SK-N-SH (cell line): Measurements from ENCODE around the gene MCM9. TPM values are rescaled to one million over a fixed set of nuclear protein-coding genes. Genes with fewer than 3 reads are reported as not detected.

ENCODE experiments used
- CTCF ChIA-PET: fragments of 300-600, 350-600 bp; formaldehyde crosslinking; extraction: SDS; loops from one replicate; lab custom pipeline; 2021; lab: Yijun Ruan, JAX
- POLR2A ChIA-PET: fragments of 350-600 bp; sonication (Branson Sonifier 250); formaldehyde crosslinking; extraction: SDS; loops from one replicate; lab custom pipeline; 2020; ENCODE audit warnings: antibody characterized with exemption, inconsistent platforms; lab: Yijun Ruan, JAX
- DNase-seq: peaks from one replicate; pipeline ENCODE4 v3.0.0; 2012
- H2AFZ ChIP-seq: fragments of 200-600 bp; sonication (generic); 2 replicates; pipeline ENCODE4 v1.8.1; 2016; ENCODE audit warnings: antibody characterized with exemption, mild to moderate bottlenecking, low read depth
- H3F3A ChIP-seq: fragments of 200-600 bp; sonication (generic); replicated peaks from 2 replicates; pipeline ENCODE3; 2016; ENCODE audit warnings: antibody characterized with exemption, mild to moderate bottlenecking; ENCODE audit not compliant: insufficient read depth
- H3K27ac ChIP-seq, 2 experiments: fragments of 200-500 bp in 1 of 2; fragments of 200-600 bp in 1 of 2; sonication (Bioruptor generic) in 1 of 2; sonication (generic), shearing (Covaris generic) in 1 of 2; 2 replicates each; pipeline versions ENCODE4 v1.5.1 to v1.6.1; 2014 to 2016; ENCODE audit warnings: low read depth in 2 of 2, inconsistent platforms in 1 of 2, low read length in 1 of 2, mild to moderate bottlenecking in 1 of 2, mixed read lengths in 1 of 2
- H3K27me3 ChIP-seq: fragments of 200-600 bp; sonication (generic), shearing (Covaris generic); 2 replicates; pipeline ENCODE4 v1.6.1; 2016; ENCODE audit warnings: mixed run types; ENCODE audit not compliant: insufficient read depth
- H3K36me3 ChIP-seq, 2 experiments: fragments of 200-500 bp in 1 of 2; fragments of 200-600 bp in 1 of 2; sonication (Bioruptor generic) in 1 of 2; sonication (generic) in 1 of 2; replicated peaks in 1 of 2; 2 replicates each; pipeline versions ENCODE3 to v1.5.1; 2014 to 2016; ENCODE audit warnings: low read length in 1 of 2, mild to moderate bottlenecking in 1 of 2; ENCODE audit not compliant: insufficient read depth in 2 of 2, control insufficient read depth in 1 of 2
- H3K4me1 ChIP-seq, 2 experiments: fragments of 200-500 bp in 1 of 2; fragments of 200-600 bp in 1 of 2; sonication (Bioruptor generic) in 1 of 2; sonication (generic), shearing (Covaris generic) in 1 of 2; 2 replicates each; pipeline versions ENCODE4 v1.5.1 to v1.6.1; 2014 to 2016; ENCODE audit warnings: low read depth in 1 of 2, low read length in 1 of 2, mixed run types in 1 of 2; ENCODE audit not compliant: insufficient read depth in 2 of 2, control insufficient read depth in 1 of 2
- H3K4me2 ChIP-seq: fragments of 200-600 bp; sonication (generic), shearing (Covaris generic); 2 replicates; pipeline ENCODE4 v1.6.1; 2017; ENCODE audit warnings: mixed run types
- H3K4me3 ChIP-seq, 2 experiments: fragments of 200-500 bp in 1 of 2; fragments of 200-600 bp in 1 of 2; sonication (Bioruptor generic) in 1 of 2; sonication (generic), shearing (Covaris generic) in 1 of 2; 2 replicates each; pipeline versions ENCODE4 v1.5.1 to v1.8.1; 2014 to 2016; ENCODE audit warnings: low read depth in 2 of 2, inconsistent platforms in 1 of 2, low read length in 1 of 2, mild to moderate bottlenecking in 1 of 2, mixed read lengths in 1 of 2, moderate library complexity in 1 of 2
- H3K79me2 ChIP-seq: fragments of 200-600 bp; sonication (generic); 2 replicates; pipeline ENCODE4 v1.8.1; 2017; ENCODE audit warnings: mild to moderate bottlenecking; ENCODE audit not compliant: insufficient read depth
- H3K9ac ChIP-seq: fragments of 200-600 bp; sonication (generic); 2 replicates; pipeline ENCODE4 v1.6.1; 2017; ENCODE audit warnings: mixed run types
- H3K9me2 ChIP-seq: fragments of 200-600 bp; sonication (generic); 2 replicates; pipeline ENCODE4 v1.6.1; 2017; ENCODE audit warnings: mixed run types
- H3K9me3 ChIP-seq: fragments of 200-600 bp; sonication (generic); 2 replicates; pipeline ENCODE4 v1.6.1; 2017; ENCODE audit warnings: mixed run types, mild to moderate bottlenecking, moderate library complexity
- H4K20me1 ChIP-seq: fragments of 200-600 bp; sonication (generic); 2 replicates; pipeline ENCODE4 v1.6.1; 2017; ENCODE audit warnings: mild to moderate bottlenecking, mixed run types; ENCODE audit not compliant: insufficient read depth
- ELF1 ChIP-seq: IDR thresholded peaks from 2 replicates; pipeline ENCODE4 v1.4.0; 2012
- EP300 ChIP-seq, 2 experiments: IDR thresholded peaks; 2 replicates each; pipeline versions ENCODE4 v1.4.0 to v1.6.1; 2012; ENCODE audit warnings: borderline replicate concordance in 1 of 2, low read depth in 1 of 2, low read length in 1 of 2
- EZH2phosphoT487 ChIP-seq: fragments of 200-600 bp; sonication (generic); IDR thresholded peaks from 2 replicates; pipeline ENCODE4 v1.6.1; 2017; ENCODE audit warnings: low read depth, mixed run types, mild to moderate bottlenecking, antibody characterized with exemption, moderate library complexity, borderline replicate concordance
- FOXJ3 ChIP-seq: sonication (generic); formaldehyde crosslinking; IDR thresholded peaks from 2 replicates; pipeline ENCODE4 v1.5.1; 2020; ENCODE audit warnings: mild to moderate bottlenecking, missing genetic modification reagents
- GABPA ChIP-seq: IDR thresholded peaks from 2 replicates; pipeline ENCODE4 v1.4.0; 2012; ENCODE audit warnings: low read depth, mild to moderate bottlenecking
- GATA2 ChIP-seq: sonication (generic); formaldehyde crosslinking; IDR thresholded peaks from 2 replicates; pipeline ENCODE4 v1.5.0; 2020; ENCODE audit warnings: mild to moderate bottlenecking, missing genetic modification reagents
- IRF3 ChIP-seq: fragments of 150-350 bp; IDR thresholded peaks from 2 replicates; pipeline ENCODE4 v1.6.1; 2016; ENCODE audit warnings: mild to moderate bottlenecking, low read depth, low read length
- MEF2A ChIP-seq: IDR thresholded peaks from 2 replicates; pipeline ENCODE4 v1.4.0; 2012; ENCODE audit warnings: low read depth, borderline replicate concordance
- MXI1 ChIP-seq: IDR thresholded peaks from 2 replicates; pipeline ENCODE4 v1.6.1; 2012; ENCODE audit warnings: mild to moderate bottlenecking, low read depth, low read length, improper control_type of control experiment
- NRF1 ChIP-seq: IDR thresholded peaks from 2 replicates; pipeline ENCODE4 v1.6.1; 2012; ENCODE audit warnings: low read depth, mild to moderate bottlenecking, low read length
- POLR2AphosphoS5 ChIP-seq: IDR thresholded peaks from 2 replicates; pipeline ENCODE4 v1.6.1; 2012; ENCODE audit warnings: low read depth, low read length
- RAD21 ChIP-seq: IDR thresholded peaks from 2 replicates; pipeline ENCODE4 v1.6.1; 2012; ENCODE audit warnings: mild to moderate bottlenecking, low read length
- RFX5 ChIP-seq: IDR thresholded peaks from 2 replicates; pipeline ENCODE4 v1.6.1; 2012; ENCODE audit warnings: mild to moderate bottlenecking, improper control_type of control experiment, low read length
- RXRA ChIP-seq: IDR thresholded peaks from 2 replicates; pipeline ENCODE4 v1.4.0; 2012; ENCODE audit warnings: low read depth, mild to moderate bottlenecking, borderline replicate concordance
- SIN3A ChIP-seq: IDR thresholded peaks from 2 replicates; pipeline ENCODE4 v1.6.1; 2012; ENCODE audit warnings: low read depth, mild to moderate bottlenecking, low read length, moderate library complexity, borderline replicate concordance
- SMC3 ChIP-seq: IDR thresholded peaks from 2 replicates; pipeline ENCODE4 v1.6.1; 2012; ENCODE audit warnings: low read depth, low read length, improper control_type of control experiment
- TAF1 ChIP-seq: IDR thresholded peaks from 2 replicates; pipeline ENCODE4 v1.6.1; 2012; ENCODE audit warnings: low read depth, mild to moderate bottlenecking, low read length, moderate library complexity, borderline replicate concordance
- WGBS: methylation state at CpG from one replicate; pipeline ENCODE4 v1.1.6; 2017; ENCODE audit warnings: low lambda C conversion rate; 5-methylcytosine and 5-hydroxymethylcytosine counted together
- polyA plus RNA-seq, 3 experiments: library from polyadenylated mRNA; depleted of rRNA; stranded (reverse); fragments of >200 nt; gene quantifications; 2 replicates each; pipeline ENCODE4 v1.2.3, GENCODE V29; 2012
- TF ChIP-seq, protein P1 (sequence below): IDR thresholded peaks from 2 replicates; pipeline ENCODE4 v1.4.0; 2012; ENCODE audit warnings: low read depth, borderline replicate concordance
- TF ChIP-seq, protein P2 (sequence below): IDR thresholded peaks from 2 replicates; pipeline ENCODE4 v1.6.1; 2012; ENCODE audit warnings: mild to moderate bottlenecking, low read depth, low read length, moderate library complexity
- TF ChIP-seq, protein P3 (sequence below): IDR thresholded peaks from 2 replicates; pipeline ENCODE4 v1.4.0; 2012; ENCODE audit warnings: low read depth

The MCM9 gene
- polyA plus RNA-seq, 1 of the 3 experiments (the other 2 are of a cell fraction) = 1.7 TPM

GRCh38 chr6:118770112-118770788, 164.7 kb downstream of the MCM9 start:
- WGBS = 23% methylated on average over 2 of the region's 2 CpGs

DNA sequence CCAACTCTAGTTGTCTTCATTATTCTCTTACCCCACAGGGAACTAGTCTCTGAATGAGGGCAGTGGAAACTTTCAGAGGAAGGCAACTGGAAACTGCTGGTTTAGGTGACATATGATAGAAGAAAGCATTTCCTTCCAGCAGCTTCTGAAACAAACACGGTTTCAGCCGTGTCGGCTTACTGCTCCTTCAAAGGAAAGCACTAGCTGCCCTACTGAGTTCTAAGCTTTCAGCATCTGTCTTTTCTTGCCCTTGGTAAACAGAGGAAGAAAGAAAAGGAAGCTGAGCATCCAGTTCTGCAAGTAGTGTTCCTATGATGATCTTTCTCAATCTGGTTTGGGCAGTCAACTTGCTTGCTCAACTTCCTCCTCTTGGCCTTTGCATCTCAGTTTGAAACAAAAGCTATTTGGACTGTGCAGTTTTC, 166.0 kb downstream of the MCM9 start:
- H3K27me3 ChIP-seq = no peaks in the 10 kb centered on the region
- H3F3A ChIP-seq = no peaks in the 10 kb centered on the region
- H3K4me2 ChIP-seq = no peak overlapping the region
- H4K20me1 ChIP-seq = no peaks in the 10 kb centered on the region
- H3K4me1 ChIP-seq = peaks cover 0 to 7% of the 10 kb centered on the region in 2 experiments; a peak in 2 of 4 replicates
- no peak overlapping the region for H3K9ac ChIP-seq
- no peak overlapping the region for H3K4me3 ChIP-seq
- TF ChIP-seq SMC3 (no peak), MEF2A (no peak), GATA2 (CRISPR knock-in tag) (no peak), RFX5 (no peak), GABPA (no peak), NRF1 (no peak), EP300 (IDR thresholded peaks at IDR 0.05; ENCODE audit: borderline replicate concordance in 1 of 2, low read depth in 1 of 2, low read length in 1 of 2) (no peak), TAF1 (no peak), RXRA (no peak), MXI1 (no peak), IRF3 (no peak), RAD21 (no peak), FOXJ3 (CRISPR knock-in tag) (no peak), ELF1 (no peak), SIN3A (no peak), POLR2AphosphoS5 (no peak)
- TF ChIP-seq, protein P1, sequence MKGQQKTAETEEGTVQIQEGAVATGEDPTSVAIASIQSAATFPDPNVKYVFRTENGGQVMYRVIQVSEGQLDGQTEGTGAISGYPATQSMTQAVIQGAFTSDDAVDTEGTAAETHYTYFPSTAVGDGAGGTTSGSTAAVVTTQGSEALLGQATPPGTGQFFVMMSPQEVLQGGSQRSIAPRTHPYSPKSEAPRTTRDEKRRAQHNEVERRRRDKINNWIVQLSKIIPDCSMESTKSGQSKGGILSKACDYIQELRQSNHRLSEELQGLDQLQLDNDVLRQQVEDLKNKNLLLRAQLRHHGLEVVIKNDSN = no peak
- TF ChIP-seq, protein P2, sequence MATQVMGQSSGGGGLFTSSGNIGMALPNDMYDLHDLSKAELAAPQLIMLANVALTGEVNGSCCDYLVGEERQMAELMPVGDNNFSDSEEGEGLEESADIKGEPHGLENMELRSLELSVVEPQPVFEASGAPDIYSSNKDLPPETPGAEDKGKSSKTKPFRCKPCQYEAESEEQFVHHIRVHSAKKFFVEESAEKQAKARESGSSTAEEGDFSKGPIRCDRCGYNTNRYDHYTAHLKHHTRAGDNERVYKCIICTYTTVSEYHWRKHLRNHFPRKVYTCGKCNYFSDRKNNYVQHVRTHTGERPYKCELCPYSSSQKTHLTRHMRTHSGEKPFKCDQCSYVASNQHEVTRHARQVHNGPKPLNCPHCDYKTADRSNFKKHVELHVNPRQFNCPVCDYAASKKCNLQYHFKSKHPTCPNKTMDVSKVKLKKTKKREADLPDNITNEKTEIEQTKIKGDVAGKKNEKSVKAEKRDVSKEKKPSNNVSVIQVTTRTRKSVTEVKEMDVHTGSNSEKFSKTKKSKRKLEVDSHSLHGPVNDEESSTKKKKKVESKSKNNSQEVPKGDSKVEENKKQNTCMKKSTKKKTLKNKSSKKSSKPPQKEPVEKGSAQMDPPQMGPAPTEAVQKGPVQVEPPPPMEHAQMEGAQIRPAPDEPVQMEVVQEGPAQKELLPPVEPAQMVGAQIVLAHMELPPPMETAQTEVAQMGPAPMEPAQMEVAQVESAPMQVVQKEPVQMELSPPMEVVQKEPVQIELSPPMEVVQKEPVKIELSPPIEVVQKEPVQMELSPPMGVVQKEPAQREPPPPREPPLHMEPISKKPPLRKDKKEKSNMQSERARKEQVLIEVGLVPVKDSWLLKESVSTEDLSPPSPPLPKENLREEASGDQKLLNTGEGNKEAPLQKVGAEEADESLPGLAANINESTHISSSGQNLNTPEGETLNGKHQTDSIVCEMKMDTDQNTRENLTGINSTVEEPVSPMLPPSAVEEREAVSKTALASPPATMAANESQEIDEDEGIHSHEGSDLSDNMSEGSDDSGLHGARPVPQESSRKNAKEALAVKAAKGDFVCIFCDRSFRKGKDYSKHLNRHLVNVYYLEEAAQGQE = no peak
- TF ChIP-seq, protein P3, sequence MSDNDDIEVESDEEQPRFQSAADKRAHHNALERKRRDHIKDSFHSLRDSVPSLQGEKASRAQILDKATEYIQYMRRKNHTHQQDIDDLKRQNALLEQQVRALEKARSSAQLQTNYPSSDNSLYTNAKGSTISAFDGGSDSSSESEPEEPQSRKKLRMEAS = no peak
- ChIA-PET POLR2A (no interaction called here), CTCF (interaction anchor here (1.1 kb wide), 1 partner anchor 342 kb away, joined by 3 read pairs; no protein-coding TSS in a partner anchor)
- H3K36me3 ChIP-seq = no peaks in the 10 kb centered on the region
- H3K9me2 ChIP-seq = no peaks in the 10 kb centered on the region
- H3K27ac ChIP-seq = no peak overlapping the region
- H3K9me3 ChIP-seq = no peaks in the 10 kb centered on the region
- H2AFZ ChIP-seq = no peak overlapping the region
- no peak for DNase-seq
- H3K79me2 ChIP-seq = no peaks in the 10 kb centered on the region
- WGBS = 95% methylated on average over 3 of the region's 3 CpGs

More at GRCh38 chr6:118770112-118770788, 164.7 kb downstream of the MCM9 start:
- Histone ChIP-seq H3K9me2 (no peaks in the 10 kb centered on the region), H3K4me3 (no peak overlapping the region), H3K4me1 (peaks cover 0 to 7% of the 10 kb centered on the region in 2 experiments; a peak in 2 of 4 replicates), H3K9me3 (no peaks in the 10 kb centered on the region), H3F3A (no peaks in the 10 kb centered on the region), H3K9ac (no peak overlapping the region), H2AFZ (no peak overlapping the region), H3K79me2 (no peaks in the 10 kb centered on the region), H3K27ac (peak overlapping the region in 1 of 2 experiments; percentile 80; a peak in 2 of 4 replicates), H4K20me1 (no peaks in the 10 kb centered on the region), H3K27me3 (no peaks in the 10 kb centered on the region), H3K36me3 (no peaks in the 10 kb centered on the region), H3K4me2 (no peak overlapping the region)
- peak; percentile 62 for DNase-seq
- ChIA-PET POLR2A (interaction anchor here (1.1 kb wide), 1 partner anchor 119 kb away, joined by 4 read pairs; the partner anchor contains the start of gene CEP85L), CTCF (interaction anchor here (1.0 to 1.5 kb wide), 3 partner anchors 9 to 205 kb away, joined by 3 to 5 read pairs (median 5); no protein-coding TSS in a partner anchor)
- peak; percentile 85 for TF ChIP-seq GATA2 (CRISPR knock-in tag)
- no peak for TF ChIP-seq EZH2phosphoT487
- 0 out of 2 replicates have a peak, but pooled peaks have one; percentile 29 for TF ChIP-seq FOXJ3 (CRISPR knock-in tag)
- TF ChIP-seq EP300 (IDR thresholded peaks at IDR 0.05; ENCODE audit: borderline replicate concordance in 1 of 2, low read depth in 1 of 2, low read length in 1 of 2) = peak in 1 of 2 experiments; percentile 54; a peak in 2 of 4 replicates
- TF ChIP-seq MXI1 = peak; percentile 46; the same call in 1 of the 2 replicates
